SJCRH30 (cell line): Measurements from ENCODE around the gene TMEM37. TPM values are rescaled to one million over a fixed set of nuclear protein-coding genes. Genes with fewer than 3 reads are reported as not detected.

Experiments
- DNase-seq, 2 experiments: peaks; one replicate each; pipeline ENCODE4 v3.0.0-alpha.2; 2015 to 2020
- H3K27ac ChIP-seq: fragments of 250-450 bp; sonication (Bioruptor Pico); 2 replicates; pipeline ENCODE4 v1.5.1; 2020; ENCODE audit warnings: mild to moderate bottlenecking, moderate library complexity
- H3K27me3 ChIP-seq: fragments of 250-450 bp; sonication (Bioruptor Pico); 2 replicates; pipeline ENCODE4 v1.5.1; 2020; ENCODE audit warnings: mild to moderate bottlenecking, moderate library complexity
- H3K36me3 ChIP-seq: fragments of 250-450 bp; sonication (Bioruptor Pico); 2 replicates; pipeline ENCODE4 v1.5.1; 2020; ENCODE audit warnings: mild to moderate bottlenecking, moderate library complexity
- H3K4me1 ChIP-seq: fragments of 250-450 bp; sonication (Bioruptor Pico); 2 replicates; pipeline ENCODE4 v1.5.1; 2020; ENCODE audit warnings: mild to moderate bottlenecking, moderate library complexity
- H3K4me3 ChIP-seq: fragments of 250-450 bp; sonication (Bioruptor Pico); 2 replicates; pipeline ENCODE4 v1.5.1; 2020; ENCODE audit warnings: mild to moderate bottlenecking, moderate library complexity
- H3K9me3 ChIP-seq: fragments of 250-450 bp; sonication (Bioruptor Pico); replicated peaks from 2 replicates; pipeline ENCODE4 v1.5.1; 2020; ENCODE audit warnings: mild to moderate bottlenecking, moderate library complexity
- total RNA-seq: library from RNA; depleted of rRNA; stranded (reverse); fragments of >200 nt; shearing (Covaris generic); gene quantifications from 2 replicates; pipeline ENCODE4 v1.2.3, GENCODE V29; 2014

TMEM37 gene
- total RNA-seq, 1 experiment from 2014 or later: 0.67 TPM

DNA sequence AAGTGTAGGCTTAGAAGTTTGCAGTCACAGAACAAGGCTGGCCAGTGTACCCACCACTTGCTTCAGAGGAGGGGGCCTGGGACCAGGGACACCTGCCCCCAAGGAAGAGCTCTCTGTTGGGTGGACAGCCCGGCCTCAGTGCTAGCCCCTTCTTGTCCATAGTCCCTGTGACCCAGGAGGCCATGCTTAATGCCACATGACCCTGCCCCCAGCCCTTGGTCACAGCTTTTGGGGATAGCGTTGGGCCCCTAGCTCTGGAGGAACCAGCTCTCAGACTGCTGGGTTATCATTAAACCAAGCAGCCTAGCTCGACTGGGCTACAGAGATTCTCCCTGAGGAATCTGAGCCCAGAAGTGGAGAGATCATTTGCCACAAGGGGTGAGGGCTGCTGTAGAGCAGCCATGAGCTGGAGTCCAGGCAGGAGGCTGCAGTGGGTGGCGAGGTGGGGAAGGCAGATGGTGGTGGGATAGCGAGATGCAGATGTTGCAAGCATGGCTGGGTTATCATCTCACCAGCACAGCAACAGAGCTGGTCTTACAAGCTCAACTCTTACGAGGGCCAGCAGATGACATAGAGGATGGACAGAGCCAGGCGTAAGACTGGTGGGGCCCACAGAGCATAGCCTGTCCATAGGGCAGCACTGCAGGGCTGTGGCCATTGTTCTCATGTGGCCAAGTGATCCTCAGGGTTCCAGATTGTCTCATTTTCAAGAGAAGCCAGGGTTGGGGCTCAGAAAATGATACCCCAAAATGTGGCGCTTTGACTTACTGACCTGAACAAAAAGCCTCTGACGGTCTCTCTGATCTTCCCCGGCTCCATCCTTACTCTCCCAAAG lies 7.2 kb upstream of the TMEM37 start:
- no peak overlapping the region for H3K4me3 ChIP-seq

DNA sequence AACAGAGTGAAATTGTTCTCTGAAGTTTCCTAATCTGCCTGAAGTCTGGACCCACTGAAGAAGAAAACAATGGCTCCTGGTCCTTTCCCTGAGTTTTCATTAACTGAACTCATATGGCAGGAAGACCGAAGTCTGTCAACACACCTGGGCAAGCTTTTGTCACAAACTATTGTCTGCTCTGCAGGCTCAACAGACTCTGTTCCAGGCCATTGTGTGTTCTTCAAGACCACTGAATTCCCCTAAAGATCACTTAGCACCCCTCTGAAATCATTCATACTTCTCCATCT lies 6.6 kb upstream of the TMEM37 start:
- no peaks in the 10 kb centered on the region for H3K36me3 ChIP-seq
- H3K4me3 ChIP-seq: no peak overlapping the region
- no peaks in the 10 kb centered on the region for H3K4me1 ChIP-seq
- no peaks in the 10 kb centered on the region for H3K9me3 ChIP-seq
- peaks cover 10% of the 10 kb centered on the region; the same call in 1 of the 2 replicates for H3K27me3 ChIP-seq
- DNase-seq: no peak
- no peak overlapping the region for H3K27ac ChIP-seq

More for the DNA sequence above, 7.2 kb upstream of the TMEM37 start:
- DNase-seq: no peak
- H3K9me3 ChIP-seq: no peaks in the 10 kb centered on the region
- H3K27ac ChIP-seq: no peak overlapping the region
- no peaks in the 10 kb centered on the region for H3K4me1 ChIP-seq
- H3K27me3 ChIP-seq: peaks cover 10% of the 10 kb centered on the region; the same call in 1 of the 2 replicates
- no peaks in the 10 kb centered on the region for H3K36me3 ChIP-seq

DNA sequence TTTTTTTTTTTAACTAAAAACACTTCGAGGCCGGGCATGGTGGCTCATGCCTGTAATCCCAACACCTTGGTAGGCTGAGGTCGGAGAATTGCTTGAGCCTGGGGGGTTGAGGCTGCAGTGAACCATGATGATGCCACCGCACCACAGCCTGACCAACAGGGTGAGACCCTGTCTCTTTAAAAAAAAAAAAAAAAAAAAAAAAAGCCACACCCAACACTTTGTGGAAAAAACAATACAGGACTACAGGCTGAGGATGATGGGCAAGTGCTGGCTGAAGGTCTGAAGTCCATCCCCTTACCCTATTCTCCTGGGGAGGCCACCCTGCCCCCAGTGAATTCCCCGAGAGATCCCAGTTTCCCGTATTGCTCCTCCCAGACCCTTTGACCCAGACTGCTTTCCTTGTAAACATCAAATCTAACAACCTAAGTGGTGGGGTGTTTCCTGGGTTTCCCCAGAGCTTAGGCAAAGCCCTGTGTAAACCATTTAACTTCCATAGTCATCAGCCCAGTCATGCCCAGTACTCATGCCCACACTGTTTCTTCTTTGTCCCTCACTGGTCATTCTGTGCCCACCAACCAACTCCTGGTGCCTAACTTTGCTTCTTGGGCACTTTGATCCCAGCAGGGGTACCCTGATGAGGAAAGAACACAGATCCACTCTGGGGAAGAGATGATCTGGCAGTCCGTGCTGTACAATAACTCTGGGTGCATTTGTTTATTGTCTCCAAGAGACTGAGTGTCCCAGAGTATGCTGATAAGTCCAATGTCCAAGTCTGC lies 5.8 kb upstream of the TMEM37 start:
- H3K4me3 ChIP-seq: no peak overlapping the region
- DNase-seq: no peak
- no peak overlapping the region for H3K27ac ChIP-seq
- peaks cover 10% of the 10 kb centered on the region; the same call in 1 of the 2 replicates for H3K27me3 ChIP-seq
- H3K9me3 ChIP-seq: no peaks in the 10 kb centered on the region
- no peaks in the 10 kb centered on the region for H3K36me3 ChIP-seq
- H3K4me1 ChIP-seq: no peaks in the 10 kb centered on the region

DNA sequence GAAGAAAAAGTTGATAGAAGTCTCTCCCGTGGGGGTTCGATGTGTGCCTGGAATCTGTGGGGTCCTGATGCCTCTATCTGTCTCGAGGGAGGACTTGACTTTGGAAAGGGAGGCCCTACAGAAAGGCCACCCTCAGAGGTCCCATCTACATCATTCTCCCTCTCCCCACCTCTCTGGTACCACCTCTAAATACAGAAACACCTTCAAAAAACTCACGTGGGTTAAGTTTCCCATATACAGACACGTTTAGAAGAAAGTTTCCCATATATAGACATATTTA lies 5.3 kb upstream of the TMEM37 start:
- no peaks in the 10 kb centered on the region for H3K36me3 ChIP-seq
- H3K27ac ChIP-seq: no peak overlapping the region
- peaks cover 2% of the 10 kb centered on the region; the same call in 1 of the 2 replicates for H3K4me1 ChIP-seq
- H3K9me3 ChIP-seq: no peaks in the 10 kb centered on the region
- H3K4me3 ChIP-seq: no peak overlapping the region
- no peak for DNase-seq
- H3K27me3 ChIP-seq: peaks cover 10% of the 10 kb centered on the region; the same call in 1 of the 2 replicates

DNA sequence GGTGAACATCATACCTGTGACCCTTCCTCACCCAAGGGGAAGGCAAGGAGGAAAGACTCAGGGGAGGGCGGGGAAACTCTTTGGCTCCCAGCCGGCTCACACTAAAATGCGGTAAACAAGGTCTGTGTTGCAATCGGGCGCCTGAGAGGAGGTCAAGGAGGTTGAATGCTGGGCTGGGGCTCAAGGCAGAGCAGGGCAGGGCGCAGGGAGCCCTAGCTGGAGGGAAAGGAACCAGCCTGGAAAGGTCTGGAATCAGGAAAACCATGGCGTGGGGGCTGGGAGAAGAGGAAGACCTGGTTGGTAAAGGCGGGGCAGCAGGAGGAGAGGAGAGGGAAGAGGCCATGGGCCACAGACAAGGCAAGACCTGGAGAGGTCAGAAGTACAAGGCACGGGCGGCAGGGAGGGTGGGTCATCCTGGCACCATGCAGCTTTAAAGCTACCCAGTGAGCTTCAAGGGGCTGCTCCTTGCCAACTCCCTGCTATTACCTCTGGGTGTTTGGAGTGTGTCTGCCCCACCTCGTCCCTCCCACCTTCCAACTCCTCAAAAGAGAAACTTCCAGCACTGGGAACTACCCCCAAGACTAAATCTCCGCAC lies 4.8 kb upstream of the TMEM37 start:
- no peaks in the 10 kb centered on the region for H3K9me3 ChIP-seq
- no peaks in the 10 kb centered on the region for H3K36me3 ChIP-seq
- no peak for DNase-seq
- H3K27ac ChIP-seq: no peak overlapping the region
- H3K4me1 ChIP-seq: peaks cover 2% of the 10 kb centered on the region; the same call in 1 of the 2 replicates
- H3K27me3 ChIP-seq: peaks cover 10% of the 10 kb centered on the region; the same call in 1 of the 2 replicates
- H3K4me3 ChIP-seq: no peak overlapping the region

DNA sequence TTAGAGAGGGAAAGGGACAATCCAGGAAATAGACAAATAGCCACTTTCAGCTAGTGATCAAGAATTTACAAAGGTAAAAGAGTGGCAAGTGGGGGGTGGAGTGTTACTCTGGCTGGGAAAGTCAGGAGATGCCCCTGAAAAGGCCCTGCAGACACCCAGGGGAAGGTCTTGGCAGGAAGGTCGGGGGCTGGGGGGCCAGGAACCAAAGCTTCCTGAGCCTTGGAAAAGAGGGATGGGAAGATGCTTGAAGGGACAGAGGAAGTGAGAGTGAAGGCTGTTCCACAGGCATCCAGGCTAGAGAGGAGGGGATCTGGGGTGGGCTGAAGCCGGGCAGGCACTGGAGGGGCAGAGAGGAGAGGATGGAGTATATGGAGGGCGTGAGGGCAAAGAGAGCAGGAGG lies 3.9 kb upstream of the TMEM37 start:
- Histone ChIP-seq H3K4me3 (no peak overlapping the region), H3K36me3 (no peaks in the 10 kb centered on the region), H3K9me3 (no peaks in the 10 kb centered on the region), H3K4me1 (peaks cover 9% of the 10 kb centered on the region; the same call in 1 of the 2 replicates), H3K27me3 (peaks cover 10% of the 10 kb centered on the region), H3K27ac (no peak overlapping the region)
- no peak for DNase-seq

DNA sequence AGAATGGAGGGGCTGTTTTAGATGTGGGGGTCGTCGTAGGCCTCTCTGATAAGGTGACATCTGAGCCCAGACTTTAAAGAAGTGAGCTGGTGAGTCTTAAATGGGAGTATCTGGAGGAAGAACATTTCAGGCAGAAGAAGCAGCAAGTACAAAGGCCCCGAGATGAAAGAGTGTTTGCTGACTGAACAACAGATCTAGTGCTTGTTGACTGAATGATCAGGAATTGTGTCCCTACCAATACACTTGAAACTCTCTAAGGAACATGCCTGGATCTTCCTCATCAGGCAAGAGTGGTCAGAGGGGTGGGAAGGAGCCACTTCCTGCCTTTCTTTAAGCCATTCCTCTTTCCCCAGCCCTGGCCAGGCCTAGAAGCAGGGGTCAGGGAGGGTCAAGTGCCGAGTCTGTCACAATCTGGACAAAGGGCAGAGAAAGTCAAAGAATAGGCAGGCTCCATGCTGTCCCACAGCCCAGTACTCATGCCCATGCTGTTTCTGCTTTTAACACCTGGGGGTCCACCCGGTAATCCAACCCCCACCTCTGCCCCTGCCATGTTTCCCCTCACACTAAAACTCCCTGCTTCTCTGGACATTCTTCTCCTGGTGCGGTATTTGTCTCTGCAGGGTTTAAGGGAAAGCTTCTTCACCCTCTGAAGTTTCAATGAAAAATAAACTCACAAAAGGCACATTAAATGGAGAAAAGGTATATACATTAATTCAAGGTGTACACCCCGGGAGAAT lies 3.0 kb upstream of the TMEM37 start:
- no peak for DNase-seq

DNA sequence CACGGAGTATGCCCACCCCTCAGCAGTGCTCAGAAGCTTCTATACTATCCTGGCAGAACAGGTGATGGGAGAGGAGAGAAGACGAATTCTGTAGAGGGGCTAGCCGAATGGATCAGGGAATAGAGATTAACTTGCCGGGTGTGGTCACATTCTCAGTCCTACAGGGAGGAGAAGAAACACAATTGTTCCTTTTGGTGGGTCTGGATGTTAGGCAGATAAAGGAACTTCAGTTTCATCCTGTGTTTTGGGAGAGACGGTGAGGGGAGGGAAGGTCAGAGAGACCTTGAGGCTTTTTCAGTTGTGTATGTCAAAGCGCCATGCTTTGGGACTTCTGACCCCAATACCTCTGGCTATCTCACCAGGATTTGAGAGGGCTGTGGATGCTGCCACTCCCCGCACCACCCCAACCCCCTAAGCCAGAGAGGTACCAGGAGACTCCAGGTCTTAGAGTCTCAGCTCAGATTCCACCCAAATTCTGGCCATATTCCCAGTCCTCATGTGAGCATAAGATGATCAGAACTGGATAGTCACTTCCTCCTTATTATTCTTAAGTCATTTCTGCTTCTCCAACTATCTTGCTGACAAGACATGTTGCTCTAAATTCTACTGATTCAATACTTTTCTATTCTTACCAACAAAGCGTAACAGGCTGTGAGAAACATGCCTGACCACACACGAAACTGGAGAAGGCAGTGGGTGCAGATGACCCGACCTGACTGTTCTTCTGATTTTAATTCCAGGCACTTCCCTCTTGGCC lies 2.3 kb upstream of the TMEM37 start:
- no peaks in the 10 kb centered on the region for H3K9me3 ChIP-seq
- no peak overlapping the region for H3K4me3 ChIP-seq
- H3K27me3 ChIP-seq: peaks cover 10% of the 10 kb centered on the region
- no peaks in the 10 kb centered on the region for H3K36me3 ChIP-seq
- H3K27ac ChIP-seq: no peak overlapping the region
- no peak for DNase-seq
- peaks cover 9% of the 10 kb centered on the region; the same call in 1 of the 2 replicates for H3K4me1 ChIP-seq

More for the DNA sequence above, 3.0 kb upstream of the TMEM37 start:
- no peak overlapping the region for H3K27ac ChIP-seq
- peaks cover 9% of the 10 kb centered on the region; the same call in 1 of the 2 replicates for H3K4me1 ChIP-seq
- H3K27me3 ChIP-seq: peaks cover 10% of the 10 kb centered on the region
- no peak overlapping the region for H3K4me3 ChIP-seq
- no peaks in the 10 kb centered on the region for H3K9me3 ChIP-seq
- no peaks in the 10 kb centered on the region for H3K36me3 ChIP-seq

DNA sequence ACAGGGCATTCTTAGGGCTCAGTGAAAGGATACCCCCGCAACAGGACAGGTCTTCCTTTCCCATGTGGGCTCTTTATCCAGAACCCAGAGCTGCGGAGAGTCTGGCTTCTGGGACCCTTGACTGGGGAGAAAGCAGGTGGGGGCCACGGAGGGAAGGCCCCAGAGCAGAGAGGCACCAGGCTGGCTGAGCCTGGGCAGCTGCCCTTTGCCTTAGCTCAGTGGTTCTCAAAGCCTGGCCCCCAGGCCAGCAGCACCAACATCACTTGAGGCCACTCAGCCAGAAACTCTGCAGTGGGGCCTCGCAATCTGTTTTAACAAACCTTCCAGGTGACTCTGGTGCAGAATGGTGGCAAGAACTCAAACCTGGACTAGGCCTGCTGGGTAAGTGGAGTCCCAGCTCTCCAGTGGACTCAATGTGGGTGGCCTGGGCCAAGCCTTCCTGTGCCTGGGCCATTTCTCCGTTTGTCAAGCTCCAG lies 1.6 kb upstream of the TMEM37 start:
- H3K27ac ChIP-seq: no peak overlapping the region
- no peaks in the 10 kb centered on the region for H3K36me3 ChIP-seq
- DNase-seq: peak in 1 of 2 experiments; percentile 9
- no peak overlapping the region for H3K4me3 ChIP-seq
- no peaks in the 10 kb centered on the region for H3K9me3 ChIP-seq
- peaks cover 9% of the 10 kb centered on the region; the same call in 1 of the 2 replicates for H3K4me1 ChIP-seq
- peaks cover 10% of the 10 kb centered on the region for H3K27me3 ChIP-seq

DNA sequence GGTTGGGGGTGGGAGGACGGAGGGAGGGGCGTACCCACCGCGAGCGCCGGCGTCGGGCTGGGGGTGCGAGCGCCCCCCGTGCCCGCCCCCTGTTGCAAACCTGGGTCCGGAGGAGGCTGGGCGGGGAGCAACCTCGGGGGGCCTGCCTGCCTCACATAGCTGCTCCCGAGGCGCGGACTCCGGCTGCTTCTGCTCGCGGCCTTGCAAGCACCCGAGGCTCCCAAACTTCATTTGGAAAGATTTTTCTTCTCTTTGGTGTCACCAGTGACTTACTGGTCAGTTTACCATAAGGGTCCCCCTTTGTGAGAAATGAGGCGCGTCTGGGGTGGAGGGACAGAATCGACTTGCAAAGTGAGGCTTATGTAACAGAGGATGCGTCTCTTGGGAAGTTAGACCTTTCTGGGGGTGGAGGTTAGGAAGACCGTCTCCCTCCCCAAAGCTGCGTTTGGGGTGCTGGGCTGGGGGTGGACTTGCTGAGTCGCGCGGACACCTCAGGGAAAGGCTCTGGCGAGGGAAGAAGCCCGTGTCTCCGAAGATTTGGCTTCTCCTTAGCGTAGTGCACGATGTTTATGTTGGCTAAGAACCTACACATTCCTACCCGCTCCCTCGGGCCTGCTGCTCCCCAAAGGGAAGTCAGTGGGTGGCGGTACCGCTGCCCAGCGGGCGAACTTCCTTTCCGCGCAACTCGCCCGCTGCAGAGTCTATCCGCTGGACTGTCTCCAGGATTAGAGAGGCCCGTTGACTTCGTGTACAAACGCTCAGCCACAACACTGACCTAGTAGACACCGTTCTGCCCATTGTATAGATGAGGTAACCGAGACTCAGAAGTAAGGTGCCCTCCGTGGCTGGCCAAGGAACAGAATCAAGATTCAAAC lies 559 bp downstream of the TMEM37 start:
- no peak overlapping the region; the same call in 1 of the 2 replicates for H3K27ac ChIP-seq
- H3K36me3 ChIP-seq: no peaks in the 10 kb centered on the region
- DNase-seq: peak; percentile 31 to 34
- peak overlapping the region; percentile 52 for H3K4me3 ChIP-seq
- no peaks in the 10 kb centered on the region; the same call in none of the 2 replicates for H3K27me3 ChIP-seq
- H3K9me3 ChIP-seq: no peaks in the 10 kb centered on the region
- H3K4me1 ChIP-seq: peaks cover 20% of the 10 kb centered on the region

DNA sequence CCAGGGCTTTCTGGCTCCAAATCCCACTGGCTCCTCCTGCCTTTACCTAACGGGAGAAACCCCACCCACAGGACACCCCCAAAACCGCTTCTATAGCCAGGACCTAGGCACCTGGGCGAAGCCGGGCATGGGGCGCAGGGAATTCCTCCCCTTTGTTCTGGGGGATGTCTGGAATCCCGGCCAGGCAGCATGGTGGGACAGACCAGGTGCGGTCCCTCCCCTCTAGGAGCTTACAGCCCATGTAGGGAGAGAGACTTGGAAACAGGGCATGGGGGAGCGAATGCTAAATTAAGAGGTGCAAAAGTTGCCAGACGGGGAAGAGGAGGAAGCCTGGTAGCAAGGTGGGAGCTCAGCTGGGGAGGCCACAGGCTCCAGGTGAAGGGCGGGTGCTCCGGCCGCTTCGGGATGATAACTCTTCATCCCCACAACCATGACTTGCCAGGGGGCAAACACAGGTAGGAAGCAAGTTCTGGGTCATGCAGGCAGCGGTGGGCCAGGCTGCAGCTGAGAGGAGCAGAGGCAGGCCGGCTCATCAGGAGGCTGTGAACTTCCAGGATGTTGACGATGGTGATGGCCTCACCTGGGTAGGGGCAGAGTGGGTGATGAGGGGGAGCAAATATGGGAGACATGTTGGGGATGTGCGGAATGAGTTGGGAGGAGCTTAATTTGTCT lies 1.3 kb downstream of the TMEM37 start:
- H3K27ac ChIP-seq: no peak overlapping the region
- H3K36me3 ChIP-seq: no peaks in the 10 kb centered on the region
- DNase-seq: no peak
- no peaks in the 10 kb centered on the region for H3K9me3 ChIP-seq
- H3K4me3 ChIP-seq: no peak overlapping the region
- no peaks in the 10 kb centered on the region; the same call in none of the 2 replicates for H3K27me3 ChIP-seq
- H3K4me1 ChIP-seq: peaks cover 22% of the 10 kb centered on the region

DNA sequence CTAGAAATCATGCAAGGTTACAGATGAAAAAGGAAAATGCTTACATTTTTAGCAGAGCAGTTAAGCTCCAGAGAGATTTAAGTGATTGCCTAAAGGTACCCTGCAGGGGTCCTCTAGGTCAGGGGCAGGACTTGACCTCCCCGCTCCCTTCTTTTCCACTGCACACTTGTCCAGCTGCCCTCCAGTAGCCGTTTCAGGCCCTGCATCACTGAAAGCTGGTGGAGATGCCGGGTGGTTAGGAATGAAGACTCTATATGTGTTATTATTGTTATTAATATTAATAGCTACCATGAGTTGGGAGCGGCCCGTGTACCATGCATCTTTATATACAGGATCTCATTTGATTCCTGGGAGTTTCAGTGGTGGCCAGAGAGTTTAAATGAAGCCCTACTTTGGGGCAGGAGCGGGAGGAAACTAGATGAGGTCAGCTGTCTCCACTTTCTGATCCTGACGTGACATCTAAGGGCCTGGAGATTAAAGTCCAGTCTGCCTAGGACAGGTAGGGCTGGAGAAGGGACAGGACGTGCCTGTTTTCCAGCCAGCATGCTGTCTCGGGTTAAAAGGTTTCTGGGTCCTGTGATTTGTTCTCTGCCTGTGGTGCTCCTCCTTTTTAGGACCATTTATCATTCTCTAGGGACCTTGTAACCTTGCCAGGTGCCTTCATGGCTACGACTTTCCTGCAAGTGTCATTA lies 2.1 kb downstream of the TMEM37 start:
- Histone ChIP-seq H3K36me3 (no peaks in the 10 kb centered on the region), H3K9me3 (no peaks in the 10 kb centered on the region), H3K27me3 (no peaks in the 10 kb centered on the region; the same call in 1 of the 2 replicates), H3K27ac (no peak overlapping the region), H3K4me3 (no peak overlapping the region), H3K4me1 (peaks cover 22% of the 10 kb centered on the region)
- DNase-seq: no peak
